Thoracic aorta (tissue), 2 donors: Measurements from ENCODE around the gene TMEM185A. TPM values are rescaled to one million over a fixed set of nuclear protein-coding genes. Genes with fewer than 3 reads are reported as not detected.
A peak's percentile ranks its signal among the peaks of the same experiment; 100 is the strongest.
"Not testable (repeated sequence)": the region's sequence is repeated elsewhere in the genome, so short reads cannot be mapped to it uniquely, and the experiment has no call there.

Experiments
- ATAC-seq: fragments of 150-250 bp; one replicate; pipeline ENCODE4 v1.8.0; 2017; ENCODE audit warnings: low read depth; ENCODE audit not compliant: insufficient number of reproducible peaks, low FRiP score
- DNase-seq: peaks from one replicate; pipeline ENCODE4 v3.0.0-alpha.2; 2020; ENCODE audit warnings: low spot score
- H3K27ac ChIP-seq, 2 donors: fragments of 200-600 bp; sonication (generic); 1 replicate in 1 of 2; 2 replicates in 1 of 2; pipeline ENCODE4 v1.5.1; 2016; ENCODE audit warnings: mild to moderate bottlenecking in 2 of 2, moderate library complexity in 2 of 2
- H3K27me3 ChIP-seq: fragments of 200-600 bp; sonication (generic); replicated peaks from 2 replicates; pipeline ENCODE4 v1.6.0; 2016; ENCODE audit warnings: mild to moderate bottlenecking; ENCODE audit not compliant: insufficient read depth
- H3K36me3 ChIP-seq: fragments of 200-600 bp; sonication (generic); one replicate; pipeline ENCODE4 v1.5.1; 2016
- H3K4me1 ChIP-seq, 2 donors: fragments of 200-600 bp; sonication (generic); 1 replicate in 1 of 2; 2 replicates in 1 of 2; pipeline versions ENCODE4 v1.5.1 to v1.6.0; 2016; ENCODE audit warnings: low read depth in 2 of 2, mild to moderate bottlenecking in 1 of 2; ENCODE audit not compliant: control insufficient read depth in 1 of 2
- H3K4me3 ChIP-seq: fragments of 200-600 bp; sonication (generic); 2 replicates; pipeline ENCODE4 v1.5.1; 2016; ENCODE audit warnings: mild to moderate bottlenecking
- H3K9me3 ChIP-seq: fragments of 200-600 bp; sonication (generic); 2 replicates; pipeline ENCODE4 v1.5.1; 2016
- total RNA-seq, 2 donors: library from RNA; depleted of rRNA; stranded (reverse); fragments of >200 nt; gene quantifications; one replicate each; pipeline versions ENCODE4 v1.1.0 to v1.2.3, GENCODE V29; 2016
- TF ChIP-seq, protein P1 (sequence below): fragments of 200-600 bp; sonication (generic); IDR thresholded peaks from one replicate; pipeline ENCODE4 v1.5.1; 2019; ENCODE audit warnings: antibody characterized with exemption

TMEM185A gene
- total RNA-seq = 10 to 100 TPM; 17.6 to 21.5 TPM

DNA sequence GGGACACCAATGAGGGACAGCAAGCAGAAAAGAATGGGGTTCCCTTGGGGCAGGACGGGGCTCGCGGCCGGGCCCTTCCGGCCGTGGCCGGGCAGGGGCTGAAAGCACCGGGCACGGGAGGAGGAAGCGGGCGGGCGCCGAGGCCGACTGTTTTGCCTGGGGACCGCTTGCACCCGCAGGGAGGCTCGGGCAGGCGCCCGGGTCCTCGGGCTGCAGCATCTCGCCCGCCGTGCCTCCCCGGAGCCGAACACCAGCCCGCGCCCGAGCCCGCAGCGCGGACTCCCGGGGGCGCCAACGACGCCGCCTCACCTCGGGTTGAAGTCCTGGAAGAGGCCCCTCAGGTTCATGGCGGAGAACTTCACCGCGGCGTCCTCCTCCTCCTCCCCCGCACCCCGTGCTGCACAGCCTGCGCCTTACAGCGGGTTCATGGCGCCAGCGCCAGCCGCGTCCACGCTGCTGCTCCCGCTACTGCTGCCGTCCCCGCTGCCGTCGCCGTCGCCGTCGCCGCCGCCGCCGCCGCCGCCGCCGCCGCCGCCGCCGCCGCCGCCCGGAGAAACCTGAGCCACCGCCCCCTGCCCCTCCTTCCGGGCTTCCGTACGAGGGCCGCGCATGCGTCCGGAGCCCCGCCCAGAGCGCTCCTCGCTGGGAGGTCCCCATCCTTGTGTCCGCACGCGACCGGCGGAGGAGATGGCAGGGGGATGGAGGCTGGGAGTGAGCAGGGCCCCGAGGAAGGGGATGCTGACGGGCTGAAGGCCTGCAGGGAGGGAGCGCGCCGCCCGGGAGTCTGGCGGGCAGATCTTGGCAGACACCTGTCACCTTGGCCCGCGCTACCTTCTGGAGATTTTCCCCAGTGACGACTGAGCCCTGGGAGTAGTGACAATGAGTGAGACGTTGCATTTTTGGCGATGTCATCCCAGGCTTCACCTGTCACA lies at the start of gene TMEM185A:
TMEM185A (minus strand) TSS at position 559 of the 932 bp plus-strand sequence; CDS start at position 347, 212 bp downstream.
- H3K4me1 ChIP-seq = peaks cover 4 to 5% of the 10 kb centered on the region in 2 donors

GRCh38 chrX:149681182-149681581 lies 49.6 kb upstream of the TMEM185A start:
- Histone ChIP-seq H3K9me3 (no peaks in the 10 kb centered on the region), H3K36me3 (no peaks in the 10 kb centered on the region), H3K27ac (no peak overlapping the region), H3K4me3 (no peak overlapping the region), H3K4me1 (no peaks in the 10 kb centered on the region), H3K27me3 (no peaks in the 10 kb centered on the region)
- TF ChIP-seq, protein P1, sequence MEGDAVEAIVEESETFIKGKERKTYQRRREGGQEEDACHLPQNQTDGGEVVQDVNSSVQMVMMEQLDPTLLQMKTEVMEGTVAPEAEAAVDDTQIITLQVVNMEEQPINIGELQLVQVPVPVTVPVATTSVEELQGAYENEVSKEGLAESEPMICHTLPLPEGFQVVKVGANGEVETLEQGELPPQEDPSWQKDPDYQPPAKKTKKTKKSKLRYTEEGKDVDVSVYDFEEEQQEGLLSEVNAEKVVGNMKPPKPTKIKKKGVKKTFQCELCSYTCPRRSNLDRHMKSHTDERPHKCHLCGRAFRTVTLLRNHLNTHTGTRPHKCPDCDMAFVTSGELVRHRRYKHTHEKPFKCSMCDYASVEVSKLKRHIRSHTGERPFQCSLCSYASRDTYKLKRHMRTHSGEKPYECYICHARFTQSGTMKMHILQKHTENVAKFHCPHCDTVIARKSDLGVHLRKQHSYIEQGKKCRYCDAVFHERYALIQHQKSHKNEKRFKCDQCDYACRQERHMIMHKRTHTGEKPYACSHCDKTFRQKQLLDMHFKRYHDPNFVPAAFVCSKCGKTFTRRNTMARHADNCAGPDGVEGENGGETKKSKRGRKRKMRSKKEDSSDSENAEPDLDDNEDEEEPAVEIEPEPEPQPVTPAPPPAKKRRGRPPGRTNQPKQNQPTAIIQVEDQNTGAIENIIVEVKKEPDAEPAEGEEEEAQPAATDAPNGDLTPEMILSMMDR = no peak
- DNase-seq = no peak
- ATAC-seq = no peak

More for the DNA sequence above, at the start of gene TMEM185A:
- DNase-seq (no peak), ATAC-seq (no peak)
- Histone ChIP-seq H3K36me3 (no peaks in the 10 kb centered on the region), H3K4me3 (peak within 1 kb of the TSS; percentile 80), H3K27ac (peak within 1 kb of the TSS in 1 of 2 donors; percentile 55), H3K27me3 (no peaks in the 10 kb centered on the region), H3K9me3 (no peaks in the 10 kb centered on the region)
- TF ChIP-seq, protein P1 = no peak

DNA sequence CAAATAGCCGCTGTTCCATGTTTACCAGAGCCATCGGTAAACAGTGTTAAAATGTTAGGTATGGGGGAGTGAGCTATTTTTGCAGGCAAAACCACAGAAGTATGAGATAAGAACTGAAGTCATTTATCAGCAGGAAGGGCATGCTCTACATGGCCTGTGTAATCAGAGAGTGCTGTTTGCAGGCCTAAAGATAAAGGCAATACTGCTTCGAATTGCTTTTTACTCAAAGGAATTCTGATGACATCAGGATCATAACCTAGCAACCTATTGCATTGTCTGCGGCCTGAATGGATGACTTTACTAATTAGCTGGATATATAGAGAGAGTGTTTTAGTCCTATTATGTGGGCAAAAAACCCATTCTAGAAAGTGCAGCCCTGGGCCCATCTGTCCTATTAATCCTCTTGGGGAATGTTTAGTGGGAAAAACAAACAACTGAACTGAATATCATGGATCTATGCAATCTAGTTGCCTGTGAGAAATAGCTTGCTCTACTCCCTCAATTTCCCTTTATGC lies 47.6 kb upstream of the TMEM185A start:
- H3K4me1 ChIP-seq, H3K9me3 ChIP-seq, H3K27me3 ChIP-seq, ATAC-seq, H3K27ac ChIP-seq, H3K4me3 ChIP-seq, DNase-seq, H3K36me3 ChIP-seq: not testable (repeated sequence)

DNA sequence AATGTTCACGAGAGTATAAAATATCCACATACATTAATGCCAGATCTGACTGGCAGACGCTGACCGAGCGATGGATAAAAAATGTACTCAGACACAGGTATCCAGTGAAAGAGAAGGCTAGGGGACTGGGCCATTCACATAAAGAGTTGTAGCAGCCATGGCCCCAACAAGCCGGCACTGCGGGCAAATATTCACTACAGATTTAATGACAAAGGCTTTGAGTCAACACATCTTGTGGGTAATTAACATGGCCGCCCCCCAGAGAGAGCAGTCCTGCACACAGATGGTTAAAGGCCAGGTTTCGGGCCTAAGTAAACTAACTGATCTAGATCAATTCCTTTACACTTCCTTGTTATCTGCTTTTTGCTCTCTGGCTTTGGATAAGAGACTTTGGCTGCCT lies 44.0 kb upstream of the TMEM185A start:
- not testable (repeated sequence) for DNase-seq, H3K9me3 ChIP-seq, H3K4me3 ChIP-seq, H3K36me3 ChIP-seq, H3K27ac ChIP-seq, H3K27me3 ChIP-seq, ATAC-seq, H3K4me1 ChIP-seq

DNA sequence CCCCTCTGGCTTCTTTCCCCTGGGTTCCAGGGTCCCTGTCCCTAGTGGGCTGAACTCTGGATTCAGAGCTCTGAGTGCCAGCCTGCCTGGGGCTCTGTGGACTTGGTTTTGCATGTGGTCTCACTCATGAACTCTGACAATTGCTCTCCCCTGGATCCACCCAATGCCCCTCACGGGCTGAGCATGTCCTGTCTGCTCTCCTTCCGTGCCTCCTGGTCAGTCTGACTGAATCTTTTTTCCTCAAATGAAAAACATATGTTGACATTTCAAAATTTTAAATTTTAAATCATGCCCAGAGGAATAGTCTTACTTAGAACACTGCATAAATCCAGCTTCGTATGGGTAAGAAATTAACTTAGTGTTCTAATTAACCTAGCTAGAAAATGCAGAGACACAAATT lies 43.5 kb upstream of the TMEM185A start:
- not testable (repeated sequence) for H3K27me3 ChIP-seq, H3K4me3 ChIP-seq, H3K9me3 ChIP-seq, DNase-seq, H3K4me1 ChIP-seq, ATAC-seq, H3K36me3 ChIP-seq, H3K27ac ChIP-seq

DNA sequence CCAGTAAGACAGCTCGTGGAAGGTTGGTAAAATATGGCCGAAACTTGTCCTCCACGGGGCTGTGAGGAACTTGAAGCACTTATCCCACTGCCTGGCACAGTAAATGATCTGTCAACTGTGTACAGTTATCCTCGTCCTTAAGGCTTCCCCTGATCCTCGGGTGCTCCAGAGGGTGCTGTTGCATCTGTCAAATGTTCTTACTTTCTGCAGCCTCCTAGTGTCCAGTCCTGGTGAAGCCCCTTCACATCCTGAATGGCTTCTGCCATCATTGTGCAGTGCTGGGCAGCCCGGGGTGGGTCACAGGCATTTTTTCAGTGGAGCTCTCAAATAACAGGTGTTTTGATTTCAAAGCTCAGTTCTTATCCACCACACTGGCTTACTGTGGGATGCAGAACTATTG lies 29.0 kb upstream of the TMEM185A start:
- ATAC-seq, DNase-seq, H3K9me3 ChIP-seq, H3K4me3 ChIP-seq, H3K36me3 ChIP-seq, H3K27ac ChIP-seq, H3K27me3 ChIP-seq, H3K4me1 ChIP-seq: not testable (repeated sequence)

DNA sequence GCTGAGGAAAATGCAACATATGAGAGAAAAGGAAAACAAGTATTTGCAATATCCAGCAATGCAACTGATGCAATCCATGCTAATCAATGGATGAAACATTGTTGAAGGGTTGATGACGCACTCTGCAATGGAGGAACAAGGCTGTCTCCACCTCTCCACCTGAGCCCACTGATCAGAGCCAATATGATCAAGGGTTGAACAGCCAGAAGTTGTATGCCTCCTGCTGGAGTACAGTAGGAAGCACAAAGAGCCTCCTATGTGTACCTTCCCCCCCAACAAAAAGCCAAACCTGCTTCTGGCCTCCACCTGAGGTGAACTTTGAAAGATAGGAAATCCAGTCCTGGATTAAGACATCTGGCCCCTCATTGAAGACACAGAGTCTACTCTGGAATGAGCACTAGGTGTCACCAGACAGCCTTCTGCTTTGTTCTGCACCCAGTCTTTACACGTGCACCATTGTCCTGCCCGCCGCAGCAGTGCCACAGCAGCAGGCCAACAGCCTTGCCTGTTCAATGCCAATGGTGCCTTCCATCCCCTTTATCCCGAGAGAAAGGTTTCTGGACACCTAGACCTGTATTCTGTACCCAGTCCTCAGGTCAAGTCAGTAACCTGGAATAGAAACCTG lies 24.8 kb upstream of the TMEM185A start:
- not testable (repeated sequence) for DNase-seq, H3K27ac ChIP-seq, H3K27me3 ChIP-seq, H3K9me3 ChIP-seq, ATAC-seq, H3K4me1 ChIP-seq, H3K36me3 ChIP-seq, H3K4me3 ChIP-seq
